Lower lobe of right lung (tissue), 2 donors: ENCODE data around the gene RIPOR3. TPM values are rescaled to one million over a fixed set of nuclear protein-coding genes. Genes with fewer than 3 reads are reported as not detected.
A peak's percentile ranks its signal among the peaks of the same experiment; 100 is the strongest.

Source experiments
- ATAC-seq, 2 donors: fragments of 200-7000 bp; cut with Tn5 transposase; one replicate each; pipeline ENCODE4 v1.9.1; 2020 to 2022; ENCODE audit warnings: mild to moderate bottlenecking in 2 of 2, moderate library complexity in 2 of 2
- DNase-seq: peaks from one replicate; pipeline ENCODE4 v3.0.0-alpha.2; 2020
- H3K27ac ChIP-seq: fragments of 200-600 bp; one replicate; pipeline ENCODE4 v1.8.0; 2022
- H3K27me3 ChIP-seq: fragments of 200-600 bp; one replicate; pipeline ENCODE4 v1.8.0; 2022; ENCODE audit warnings: low read depth
- H3K36me3 ChIP-seq: fragments of 200-600 bp; one replicate; pipeline ENCODE4 v1.8.0; 2022; ENCODE audit warnings: mild to moderate bottlenecking
- H3K4me1 ChIP-seq: fragments of 200-600 bp; one replicate; pipeline ENCODE4 v1.8.0; 2022
- H3K4me3 ChIP-seq: fragments of 200-600 bp; one replicate; pipeline ENCODE4 v1.8.0; 2022; ENCODE audit warnings: mild to moderate bottlenecking
- H3K9me3 ChIP-seq: fragments of 200-600 bp; one replicate; pipeline ENCODE4 v1.8.0; 2022
- CTCF ChIP-seq: fragments of 200-600 bp; IDR thresholded peaks from one replicate; pipeline ENCODE4 v1.8.0; 2022; ENCODE audit warnings: antibody characterized with exemption, mild to moderate bottlenecking
- intact Hi-C: fragments of 100-400 bp; cut with DNase I; formaldehyde crosslinking; loops from one replicate; pipeline ENCODE4 v1.11.0; 2022
- total RNA-seq: library from RNA; stranded (reverse); fragmentation: NEBNext Ultra II Directional; extraction: Animal tissue kit (Norgen Biotek cat#: 25700); gene quantifications from one replicate; pipeline ENCODE4 v1.2.1, GENCODE V29; 2021
- donor health status: DM: no; HTN: yes; CAD: no; lungs with severe emphysema.

The RIPOR3 gene
- total RNA-seq, 1 donor from 2014 or later: 11.0 TPM

GRCh38 chr20:50689864-50690649, 1.3 kb downstream of the RIPOR3 start:
- Histone ChIP-seq H3K4me3 (peak overlapping the region; percentile 51), H3K27ac (no peak overlapping the region), H3K4me1 (peaks cover 30% of the 10 kb centered on the region), H3K9me3 (no peaks in the 10 kb centered on the region), H3K36me3 (no peaks in the 10 kb centered on the region), H3K27me3 (peaks cover 21% of the 10 kb centered on the region)
- intact Hi-C loops: no loop called here
- DNase-seq (no peak), ATAC-seq (no peak)
- TF ChIP-seq CTCF: no peak

GRCh38 chr20:50688256-50688975, 2.9 kb downstream of the RIPOR3 start:
- DNase-seq: no peak
- no peak overlapping the region for H3K27ac ChIP-seq
- H3K4me1 ChIP-seq: peaks cover 30% of the 10 kb centered on the region
- intact Hi-C loops: no loop called here
- ATAC-seq: no peak
- no peak for TF ChIP-seq CTCF
- no peaks in the 10 kb centered on the region for H3K9me3 ChIP-seq
- no peaks in the 10 kb centered on the region for H3K36me3 ChIP-seq
- peaks cover 21% of the 10 kb centered on the region for H3K27me3 ChIP-seq
- H3K4me3 ChIP-seq: no peak overlapping the region

GRCh38 chr20:50686821-50687220, 4.5 kb downstream of the RIPOR3 start:
- intact Hi-C loops: no loop called here
- H3K36me3 ChIP-seq: no peaks in the 10 kb centered on the region
- H3K27me3 ChIP-seq: peaks cover 14% of the 10 kb centered on the region
- no peak overlapping the region for H3K4me3 ChIP-seq
- DNase-seq: no peak
- TF ChIP-seq CTCF: no peak
- no peaks in the 10 kb centered on the region for H3K9me3 ChIP-seq
- H3K4me1 ChIP-seq: peaks cover 23% of the 10 kb centered on the region
- ATAC-seq: no peak
- no peak overlapping the region for H3K27ac ChIP-seq

- no peak overlapping the region for H3K27ac ChIP-seq
- no peaks in the 10 kb centered on the region for H3K4me1 ChIP-seq
- no peak for DNase-seq
- no peak overlapping the region for H3K4me3 ChIP-seq
- intact Hi-C loops: no loop called here
- H3K9me3 ChIP-seq: no peaks in the 10 kb centered on the region
- no peaks in the 10 kb centered on the region for H3K27me3 ChIP-seq
- ATAC-seq: no peak
- no peak for TF ChIP-seq CTCF
- no peaks in the 10 kb centered on the region for H3K36me3 ChIP-seq
Measured at GRCh38 chr20:50683570-50683969, 7.8 kb downstream of the RIPOR3 start.

- no peak overlapping the region for H3K4me3 ChIP-seq
- H3K27ac ChIP-seq: no peak overlapping the region
- H3K4me1 ChIP-seq: no peaks in the 10 kb centered on the region
- H3K9me3 ChIP-seq: no peaks in the 10 kb centered on the region
- no peaks in the 10 kb centered on the region for H3K36me3 ChIP-seq
- H3K27me3 ChIP-seq: no peaks in the 10 kb centered on the region
- intact Hi-C loops: no loop called here
- ATAC-seq: no peak
- no peak for DNase-seq
- no peak for TF ChIP-seq CTCF
Measured at GRCh38 chr20:50682947-50683530, 8.3 kb downstream of the RIPOR3 start.
